GM10266 (cell line): ENCODE measurements around the gene AOX1.

ENCODE experiments used
- DNase-seq: peaks from one replicate; pipeline ENCODE4 v3.0.0; 2012; ENCODE audit errors: extremely low spot score
- TF ChIP-seq, protein P1 (sequence below): IDR thresholded peaks from 2 replicates; pipeline ENCODE4 v1.5.1; 2012; ENCODE audit warnings: mild to moderate bottlenecking, low read depth; ENCODE audit not compliant: control insufficient read depth, insufficient read depth; ENCODE audit errors: missing control alignments

AOX1 gene

GRCh38 chr2:200600549-200601225 lies 14.9 kb downstream of the AOX1 start:
- TF ChIP-seq, protein P1, sequence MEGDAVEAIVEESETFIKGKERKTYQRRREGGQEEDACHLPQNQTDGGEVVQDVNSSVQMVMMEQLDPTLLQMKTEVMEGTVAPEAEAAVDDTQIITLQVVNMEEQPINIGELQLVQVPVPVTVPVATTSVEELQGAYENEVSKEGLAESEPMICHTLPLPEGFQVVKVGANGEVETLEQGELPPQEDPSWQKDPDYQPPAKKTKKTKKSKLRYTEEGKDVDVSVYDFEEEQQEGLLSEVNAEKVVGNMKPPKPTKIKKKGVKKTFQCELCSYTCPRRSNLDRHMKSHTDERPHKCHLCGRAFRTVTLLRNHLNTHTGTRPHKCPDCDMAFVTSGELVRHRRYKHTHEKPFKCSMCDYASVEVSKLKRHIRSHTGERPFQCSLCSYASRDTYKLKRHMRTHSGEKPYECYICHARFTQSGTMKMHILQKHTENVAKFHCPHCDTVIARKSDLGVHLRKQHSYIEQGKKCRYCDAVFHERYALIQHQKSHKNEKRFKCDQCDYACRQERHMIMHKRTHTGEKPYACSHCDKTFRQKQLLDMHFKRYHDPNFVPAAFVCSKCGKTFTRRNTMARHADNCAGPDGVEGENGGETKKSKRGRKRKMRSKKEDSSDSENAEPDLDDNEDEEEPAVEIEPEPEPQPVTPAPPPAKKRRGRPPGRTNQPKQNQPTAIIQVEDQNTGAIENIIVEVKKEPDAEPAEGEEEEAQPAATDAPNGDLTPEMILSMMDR = no peak
- no peak for DNase-seq

GRCh38 chr2:200602584-200602983 lies 16.8 kb downstream of the AOX1 start:
- DNase-seq = no peak
- TF ChIP-seq, protein P1 = no peak

GRCh38 chr2:200603972-200604371 lies 18.2 kb downstream of the AOX1 start:
- no peak for DNase-seq
- TF ChIP-seq, protein P1 = no peak

- TF ChIP-seq, protein P1 = no peak
- DNase-seq = no peak
These were observed 18.9 kb downstream of the AOX1 start for GRCh38 chr2:200604571-200605255.

- TF ChIP-seq, protein P1 = no peak
- DNase-seq = no peak
These were observed 22.7 kb downstream of the AOX1 start for GRCh38 chr2:200608341-200609027.

DNA sequence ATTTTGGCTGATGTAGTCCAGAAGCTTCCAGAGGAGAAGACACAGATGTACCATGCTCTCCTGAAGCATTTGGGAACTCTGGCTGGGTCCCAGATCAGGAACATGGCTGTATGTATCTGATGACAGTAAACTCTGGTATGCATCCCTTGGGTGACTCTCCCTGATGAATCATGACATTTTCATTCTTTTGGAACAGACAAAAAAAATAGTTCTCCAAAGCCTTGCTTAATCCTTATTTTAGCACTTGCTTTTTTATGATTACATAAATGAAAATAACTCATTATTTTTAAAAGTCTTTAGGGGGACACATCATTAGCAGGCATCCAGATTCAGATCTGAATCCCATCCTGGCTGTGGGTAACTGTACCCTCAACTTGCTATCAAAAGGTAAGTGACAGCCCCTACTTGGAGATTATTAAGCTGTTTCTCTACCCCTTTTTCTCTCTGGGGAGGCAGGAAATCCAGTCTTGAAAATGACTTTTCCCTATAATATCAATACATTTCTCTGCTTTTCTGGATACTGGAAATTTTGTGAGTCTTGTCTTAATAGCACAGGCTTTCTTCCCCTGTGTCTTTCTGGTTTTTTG lies 23.3 kb downstream of the AOX1 start:
- TF ChIP-seq, protein P1 = no peak
- no peak for DNase-seq

GRCh38 chr2:200610217-200610616 lies 24.4 kb downstream of the AOX1 start:
- DNase-seq = peak; percentile 25
